GM12874 (cell line): Measurements from ENCODE around the gene C1orf141.

Source experiments
- TF ChIP-seq, protein P1 (sequence below): IDR thresholded peaks from 2 replicates; pipeline ENCODE4 v1.5.1; 2011; ENCODE audit warnings: low read depth, mild to moderate bottlenecking, control low read depth, low read length, moderate library complexity; ENCODE audit not compliant: insufficient read depth

C1orf141 gene

GRCh38 chr1:67134695-67135094 lies at the start of gene C1orf141:
C1orf141 (minus strand) TSS chr1:67134970; CDS start chr1:67127240, 7,730 bp downstream.
- TF ChIP-seq, protein P1, sequence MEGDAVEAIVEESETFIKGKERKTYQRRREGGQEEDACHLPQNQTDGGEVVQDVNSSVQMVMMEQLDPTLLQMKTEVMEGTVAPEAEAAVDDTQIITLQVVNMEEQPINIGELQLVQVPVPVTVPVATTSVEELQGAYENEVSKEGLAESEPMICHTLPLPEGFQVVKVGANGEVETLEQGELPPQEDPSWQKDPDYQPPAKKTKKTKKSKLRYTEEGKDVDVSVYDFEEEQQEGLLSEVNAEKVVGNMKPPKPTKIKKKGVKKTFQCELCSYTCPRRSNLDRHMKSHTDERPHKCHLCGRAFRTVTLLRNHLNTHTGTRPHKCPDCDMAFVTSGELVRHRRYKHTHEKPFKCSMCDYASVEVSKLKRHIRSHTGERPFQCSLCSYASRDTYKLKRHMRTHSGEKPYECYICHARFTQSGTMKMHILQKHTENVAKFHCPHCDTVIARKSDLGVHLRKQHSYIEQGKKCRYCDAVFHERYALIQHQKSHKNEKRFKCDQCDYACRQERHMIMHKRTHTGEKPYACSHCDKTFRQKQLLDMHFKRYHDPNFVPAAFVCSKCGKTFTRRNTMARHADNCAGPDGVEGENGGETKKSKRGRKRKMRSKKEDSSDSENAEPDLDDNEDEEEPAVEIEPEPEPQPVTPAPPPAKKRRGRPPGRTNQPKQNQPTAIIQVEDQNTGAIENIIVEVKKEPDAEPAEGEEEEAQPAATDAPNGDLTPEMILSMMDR, result no peak

DNA sequence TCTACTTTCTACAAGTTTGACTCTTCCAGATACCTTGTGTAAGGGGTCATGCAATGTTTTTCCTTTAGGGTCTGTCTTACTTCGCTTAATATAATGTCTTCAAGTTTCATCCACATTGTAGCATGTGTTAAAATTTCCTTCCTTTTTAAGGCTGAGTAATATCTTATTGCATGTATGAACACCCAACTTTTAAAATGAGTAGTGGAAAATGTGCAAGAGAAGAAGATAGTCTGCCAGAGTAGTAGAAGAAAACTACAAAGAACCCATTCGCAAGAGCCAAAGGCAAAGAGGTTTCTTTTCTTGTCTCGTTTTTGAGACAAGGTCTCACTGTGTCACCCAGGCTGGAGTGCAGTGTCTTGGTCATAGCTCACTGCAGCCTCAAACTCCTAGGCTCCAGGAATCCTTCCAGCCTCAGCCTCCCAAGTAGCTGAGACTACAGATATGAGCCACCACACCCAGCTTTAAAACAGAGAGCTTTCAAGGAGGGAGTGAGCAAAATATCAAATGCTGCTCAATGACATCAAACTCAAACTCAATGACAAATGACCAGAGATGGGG lies 40.8 kb upstream of the C1orf141 start:
- TF ChIP-seq, protein P1, result no peak

GRCh38 chr1:67174716-67175284 lies 40.0 kb upstream of the C1orf141 start:
- TF ChIP-seq, protein P1, result no peak

GRCh38 chr1:67173988-67174387 lies 39.2 kb upstream of the C1orf141 start:
- TF ChIP-seq, protein P1, result no peak

DNA sequence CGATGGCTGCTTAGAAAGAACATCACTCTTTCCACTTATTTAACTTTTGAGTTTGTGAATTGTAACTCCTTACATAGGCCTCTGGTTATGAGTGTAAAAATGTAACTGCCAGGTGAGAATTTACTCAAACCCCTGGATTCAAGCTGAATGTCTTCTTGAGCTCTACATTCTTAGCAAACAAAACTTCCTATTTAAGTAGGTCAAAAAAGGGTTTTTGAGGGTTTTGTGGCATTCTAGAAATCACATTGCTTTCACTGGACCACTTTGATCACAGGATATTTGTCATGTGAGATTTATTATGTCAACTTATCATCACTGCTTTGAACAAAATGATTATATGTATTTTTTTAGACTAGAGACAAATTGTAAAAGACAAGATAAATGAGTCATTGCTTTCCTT lies 37.2 kb upstream of the C1orf141 start:
- TF ChIP-seq, protein P1, result no peak

GRCh38 chr1:67171574-67171955 lies 36.8 kb upstream of the C1orf141 start:
- TF ChIP-seq, protein P1, result no peak

DNA sequence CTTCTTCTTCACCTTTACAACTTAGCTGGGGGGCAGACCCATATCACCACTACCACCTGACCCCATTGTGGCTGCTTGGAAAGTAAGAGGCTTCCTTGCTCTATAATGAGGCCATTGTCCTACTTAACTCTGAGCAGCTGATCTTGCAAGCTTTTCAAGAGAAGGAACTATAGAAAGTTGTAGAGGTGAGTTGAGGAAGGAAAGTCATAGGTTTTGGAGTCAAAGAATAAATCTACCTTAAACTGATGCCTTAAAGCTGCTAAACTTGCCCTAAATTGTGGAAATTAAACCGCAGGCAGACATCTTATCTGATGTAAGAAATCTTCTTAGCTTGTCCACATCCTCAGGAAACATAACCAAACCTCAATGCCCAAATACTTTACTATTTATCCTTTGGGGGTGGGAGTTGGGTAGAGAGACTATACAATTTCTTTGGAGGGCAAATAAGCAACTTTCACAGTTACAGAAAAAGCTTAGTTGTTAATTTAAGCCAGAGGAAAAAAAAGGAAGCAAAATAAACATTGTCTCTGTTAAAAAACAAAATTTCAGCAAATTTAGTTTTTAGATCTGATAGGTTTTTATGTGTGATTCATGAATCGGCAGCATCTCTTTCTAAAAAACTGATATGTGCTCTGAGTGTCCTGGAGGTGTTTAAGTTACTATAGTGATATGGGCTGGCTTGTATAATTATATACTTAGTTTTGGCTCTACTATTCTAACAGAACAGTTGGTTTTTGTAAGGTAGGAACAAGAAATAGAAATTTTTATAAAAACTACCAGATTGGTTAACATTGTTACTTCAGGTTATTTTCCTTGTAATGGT lies 36.2 kb upstream of the C1orf141 start:
- TF ChIP-seq, protein P1, result no peak
